Smooth muscle cell (in vitro differentiated cells): Measurements from ENCODE around the gene PHYH. TPM values are rescaled to one million over a fixed set of nuclear protein-coding genes. Genes with fewer than 3 reads are reported as not detected.

ENCODE experiments used
- DNase-seq: peaks from one replicate; lab custom pipeline; 2025; ENCODE audit not compliant: unreplicated experiment; lab: John Stamatoyannopoulos, UW
- H2AFZ ChIP-seq: fragments of 200-600 bp; sonication (generic); 2 replicates; pipeline ENCODE4 v1.6.0; 2016; ENCODE audit warnings: antibody characterized with exemption, low read depth, mild to moderate bottlenecking
- H3F3A ChIP-seq: fragments of 200-600 bp; sonication (generic); 2 replicates; pipeline ENCODE4 v1.6.0; 2017; ENCODE audit warnings: antibody characterized with exemption, low read depth
- H3K27ac ChIP-seq: fragments of 200-600 bp; sonication (generic); 2 replicates; pipeline ENCODE4 v1.5.1; 2016; ENCODE audit warnings: low read depth, mild to moderate bottlenecking
- H3K27me3 ChIP-seq: fragments of 200-600 bp; sonication (generic); 2 replicates; pipeline ENCODE4 v1.6.1; 2016; ENCODE audit warnings: low read depth, mild to moderate bottlenecking
- H3K36me3 ChIP-seq: fragments of 200-600 bp; sonication (generic); 2 replicates; pipeline ENCODE4 v1.5.1; 2016; ENCODE audit warnings: low read depth
- H3K4me1 ChIP-seq: fragments of 200-600 bp; sonication (generic); 2 replicates; pipeline ENCODE4 v1.5.1; 2016; ENCODE audit warnings: low read depth
- H3K4me2 ChIP-seq: fragments of 200-600 bp; sonication (generic); 2 replicates; pipeline ENCODE4 v1.6.0; 2016; ENCODE audit warnings: mild to moderate bottlenecking
- H3K4me3 ChIP-seq: fragments of 200-600 bp; sonication (generic); 2 replicates; pipeline ENCODE4 v1.5.1; 2016; ENCODE audit warnings: mild to moderate bottlenecking
- H3K79me2 ChIP-seq: fragments of 200-600 bp; sonication (generic); 2 replicates; pipeline ENCODE4 v1.6.0; 2016; ENCODE audit warnings: low read depth, mild to moderate bottlenecking
- H3K9ac ChIP-seq: fragments of 200-600 bp; sonication (generic); 2 replicates; pipeline ENCODE4 v1.6.0; 2016; ENCODE audit warnings: low read depth
- H3K9me3 ChIP-seq: fragments of 200-600 bp; sonication (generic); replicated peaks from 2 replicates; pipeline ENCODE4 v1.5.1; 2016; ENCODE audit warnings: low read depth
- H4K20me1 ChIP-seq: fragments of 200-600 bp; sonication (generic); 2 replicates; pipeline ENCODE4 v1.6.0; 2016; ENCODE audit warnings: low read depth
- CTCF ChIP-seq: fragments of 200-600 bp; sonication (generic); IDR thresholded peaks from 2 replicates; pipeline ENCODE4 v1.5.1; 2017; ENCODE audit warnings: borderline replicate concordance, mild to moderate bottlenecking, antibody characterized with exemption; ENCODE audit not compliant: insufficient read depth, poor library complexity, severe bottlenecking
- WGBS: methylation state at CpG from one replicate; pipeline ENCODE4 v1.1.7; 2016; ENCODE audit warnings: low lambda C conversion rate; 5-methylcytosine and 5-hydroxymethylcytosine counted together
- polyA plus RNA-seq: library from polyadenylated mRNA; unstranded; fragments of >200 nt; fragmentation: Nextera tagmentation; extraction: Ambion mirVana; gene quantifications from 2 replicates; pipeline ENCODE4 v1.2.1, GENCODE V29; 2016
- total RNA-seq: library from RNA; depleted of rRNA; stranded (reverse); fragments of >200 nt; gene quantifications from 2 replicates; pipeline ENCODE4 v1.2.3, GENCODE V29; 2014

PHYH gene
- total and polyA plus RNA-seq, 2 experiments from 2014 or later = 14.4 to 27.5 TPM

- Histone ChIP-seq H3K9me3 (no peaks in the 10 kb centered on the region), H3K4me1 (peaks cover 24% of the 10 kb centered on the region), H3K79me2 (peaks cover 45% of the 10 kb centered on the region), H2AFZ (peak overlapping the region; percentile 21), H3K27ac (peak overlapping the region; percentile 17), H3K4me3 (peak overlapping the region; percentile 94), H3K36me3 (no peaks in the 10 kb centered on the region), H3F3A (no peaks in the 10 kb centered on the region), H3K4me2 (peak overlapping the region; percentile 87), H4K20me1 (peaks cover 4% of the 10 kb centered on the region), H3K27me3 (peaks cover 17% of the 10 kb centered on the region), H3K9ac (peak overlapping the region; percentile 74)
- TF ChIP-seq CTCF = no peak
- DNase-seq = no peak
- WGBS = 0% methylated on average over 26 of the region's 47 CpGs
Measured at GRCh38 chr10:13347043-13347499, 47.2 kb upstream of the PHYH start.

- no peaks in the 10 kb centered on the region for H3K36me3 ChIP-seq
- peaks cover 45% of the 10 kb centered on the region for H3K79me2 ChIP-seq
- H3K9me3 ChIP-seq = no peaks in the 10 kb centered on the region
- peak overlapping the region; percentile 17 for H3K27ac ChIP-seq
- peaks cover 11% of the 10 kb centered on the region for H3K27me3 ChIP-seq
- peaks cover 24% of the 10 kb centered on the region for H3K4me1 ChIP-seq
- peak overlapping the region; percentile 94 for H3K4me3 ChIP-seq
- peak overlapping the region; percentile 87 for H3K4me2 ChIP-seq
- H2AFZ ChIP-seq = peak overlapping the region; percentile 21
- peaks cover 4% of the 10 kb centered on the region for H4K20me1 ChIP-seq
- H3F3A ChIP-seq = no peaks in the 10 kb centered on the region
- WGBS = 3% methylated on average over 18 of the region's 18 CpGs
- TF ChIP-seq CTCF = no peak
- peak overlapping the region; percentile 74 for H3K9ac ChIP-seq
- DNase-seq = no peak
Measured at GRCh38 chr10:13346283-13347042, 46.6 kb upstream of the PHYH start.

GRCh38 chr10:13340626-13341376 lies 40.9 kb upstream of the PHYH start:
- Histone ChIP-seq H3F3A (peaks cover 6% of the 10 kb centered on the region), H3K9ac (no peak overlapping the region), H3K9me3 (no peaks in the 10 kb centered on the region), H3K4me3 (no peak overlapping the region), H2AFZ (no peak overlapping the region), H3K36me3 (no peaks in the 10 kb centered on the region), H3K27me3 (no peaks in the 10 kb centered on the region), H3K4me2 (no peak overlapping the region), H3K79me2 (peaks cover 44% of the 10 kb centered on the region), H4K20me1 (peaks cover 36% of the 10 kb centered on the region), H3K27ac (no peak overlapping the region), H3K4me1 (no peaks in the 10 kb centered on the region)
- 87% methylated on average over 12 of the region's 12 CpGs for WGBS
- no peak for TF ChIP-seq CTCF
- DNase-seq = no peak
